GM12891 (cell line): ENCODE data around the gene SRSF5.

ENCODE experiments used
- PAX5 ChIP-seq: IDR thresholded peaks from 2 replicates; pipeline ENCODE4 v1.6.1; 2011; ENCODE audit warnings: low read length, moderate library complexity, mild to moderate bottlenecking; ENCODE audit not compliant: insufficient read depth, severe bottlenecking
- POLR2A ChIP-seq: IDR thresholded peaks from 2 replicates; pipeline ENCODE4 v1.6.1; 2011; ENCODE audit warnings: low read depth, low read length, control low read depth
- POLR2AphosphoS5 ChIP-seq: IDR thresholded peaks from 2 replicates; pipeline ENCODE4 v1.6.1; 2011; ENCODE audit warnings: low read depth, low read length, control low read depth
- POU2F2 ChIP-seq: IDR thresholded peaks from 2 replicates; pipeline ENCODE4 v1.6.1; 2011; ENCODE audit warnings: low read depth, mild to moderate bottlenecking, control low read depth, low read length, moderate library complexity
- TAF1 ChIP-seq: IDR thresholded peaks from 2 replicates; pipeline ENCODE4 v1.6.1; 2011; ENCODE audit warnings: low read depth, low read length, control low read depth

- TF ChIP-seq POLR2A = no peak
- TF ChIP-seq POLR2AphosphoS5 = no peak
- no peak for TF ChIP-seq POU2F2
- no peak for TF ChIP-seq TAF1
- no peak for TF ChIP-seq PAX5
These were observed 36.8 kb downstream of the SRSF5 start for GRCh38 chr14:69803753-69804152.
